Immature natural killer cell (primary cell): ENCODE data around the gene NT5C3B. TPM values are rescaled to one million over a fixed set of nuclear protein-coding genes. Genes with fewer than 3 reads are reported as not detected.
"Not testable (repeated sequence)": the region's sequence is repeated elsewhere in the genome, so short reads cannot be mapped to it uniquely, and the experiment has no call there.

Experiments used
- DNase-seq, 3 donors: peaks; one replicate each; pipeline ENCODE4 v3.0.0; 2022; ENCODE audit warnings: mixed read lengths in 1 of 3
- H3K27ac Mint-ChIP-seq, 6 donors: one replicate each; pipeline ENCODE4 v1.8.0; 2020; ENCODE audit warnings: mixed read lengths in 6 of 6, mild to moderate bottlenecking in 5 of 6, inconsistent platforms in 4 of 6, moderate library complexity in 3 of 6
- H3K27me3 Mint-ChIP-seq, 3 donors: one replicate each; pipeline ENCODE4 v1.8.0; 2020 to 2021; ENCODE audit warnings: low read depth in 3 of 3, mild to moderate bottlenecking in 3 of 3, mixed read lengths in 3 of 3, moderate library complexity in 3 of 3, inconsistent platforms in 1 of 3
- H3K36me3 Mint-ChIP-seq, 3 donors: one replicate each; pipeline ENCODE4 v1.8.0; 2020; ENCODE audit warnings: mixed read lengths in 3 of 3, inconsistent platforms in 2 of 3, mild to moderate bottlenecking in 2 of 3
- H3K4me1 Mint-ChIP-seq, 2 donors: one replicate each; pipeline ENCODE4 v1.8.0; 2020; ENCODE audit warnings: inconsistent platforms in 2 of 2, mild to moderate bottlenecking in 2 of 2, mixed read lengths in 2 of 2, moderate library complexity in 1 of 2
- H3K4me3 Mint-ChIP-seq, 5 donors: one replicate each; pipeline ENCODE4 v1.8.0; 2020; ENCODE audit warnings: mild to moderate bottlenecking in 5 of 5, mixed read lengths in 5 of 5, inconsistent platforms in 3 of 5, moderate library complexity in 3 of 5
- H3K9me3 Mint-ChIP-seq, 6 donors: one replicate each; pipeline ENCODE4 v1.8.0; 2020; ENCODE audit warnings: mild to moderate bottlenecking in 6 of 6, mixed read lengths in 6 of 6, inconsistent platforms in 4 of 6, moderate library complexity in 3 of 6
- polyA plus RNA-seq, 3 donors: library from polyadenylated mRNA; unstranded; fragments of 300-500 nt; fragmentation: Illumina TruSeq; gene quantifications; one replicate each; pipeline ENCODE4 v1.2.3, GENCODE V29; 2021

Gene NT5C3B
- polyA plus RNA-seq = 10 to 100 TPM in 2 of 3 donors, 1 to 10 TPM in 1; 6.4 to 24.6 (median 13.7) TPM

DNA sequence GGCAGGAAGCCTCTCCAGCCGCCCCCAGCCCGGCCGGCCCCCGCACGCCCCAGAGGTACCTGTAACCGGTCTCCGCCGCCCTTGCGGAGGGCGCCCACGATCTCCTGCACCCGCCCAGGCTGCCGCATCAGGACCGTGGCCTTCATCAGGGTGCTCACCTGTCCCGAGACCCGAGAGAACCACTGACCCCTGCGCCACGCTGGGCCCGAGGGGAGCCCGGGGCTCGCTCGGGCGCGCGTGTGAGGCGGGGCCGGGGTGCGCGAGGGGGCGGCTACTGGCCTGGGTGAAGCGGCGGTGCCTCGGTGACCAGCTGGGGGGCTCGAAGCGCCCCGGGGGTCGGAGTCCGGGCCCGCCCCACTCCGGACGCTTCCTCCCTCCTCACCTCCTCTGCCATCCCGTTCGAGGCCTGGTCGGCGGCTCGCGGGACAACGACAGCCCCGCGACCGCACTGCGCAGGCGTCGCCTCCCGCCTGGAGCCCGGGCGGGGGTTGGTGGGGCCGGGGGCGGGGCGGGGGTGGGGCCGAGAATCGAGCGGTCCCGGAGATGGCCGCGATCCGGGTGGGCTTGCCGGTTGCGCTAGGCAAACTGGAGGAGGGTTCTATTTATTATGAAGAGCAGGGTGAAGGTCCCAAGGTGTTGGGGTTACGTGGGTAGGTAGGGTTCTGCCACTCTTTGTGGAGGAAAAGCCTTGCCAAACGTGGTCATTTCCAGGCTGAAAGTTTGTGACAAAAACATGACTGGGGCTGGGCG is at the start of gene NT5C3B:
Gene NT5C3B, minus strand, starts transcription at position 433 of the 750 bp plus-strand sequence. Its CDS starts 39 bp downstream, at position 394.
- Mint-ChIP-seq H3K4me3 (peak within 1 kb of the TSS; percentile 83 to 86 (median 84)), H3K27ac (peak within 1 kb of the TSS in 1 of 6 donors; percentile 56), H3K9me3 (no peaks in the 10 kb centered on the region), H3K27me3 (peaks cover 2 to 4% (median 3%) of the 10 kb centered on the region in 3 donors), H3K36me3 (peaks cover 0 to 4% (median 0%) of the 10 kb centered on the region in 3 donors), H3K4me1 (peaks cover 12 to 19% of the 10 kb centered on the region in 2 donors)
- DNase-seq = peak; percentile 24 to 57 (median 39)

DNA sequence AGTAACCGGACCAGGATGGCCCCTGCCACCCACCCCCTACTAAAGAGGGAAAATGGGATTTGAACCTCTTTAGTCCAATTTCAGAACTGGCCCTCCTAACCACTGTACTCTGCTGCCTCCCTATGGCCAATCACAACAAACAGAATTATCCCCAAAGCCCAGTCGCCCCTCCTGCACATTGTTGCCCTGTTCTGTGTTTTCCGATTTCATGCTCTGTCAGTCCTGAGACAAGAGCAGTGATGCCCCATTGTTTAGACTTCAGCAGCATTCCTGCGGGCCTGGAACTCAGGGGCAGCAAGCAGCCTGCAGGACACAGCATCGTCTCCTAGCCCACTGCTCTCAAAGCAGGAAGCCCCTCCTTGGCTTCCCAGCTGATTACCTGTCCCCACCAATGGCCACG is 49.7 kb upstream of the NT5C3B start:
- Mint-ChIP-seq H3K9me3 (no peaks in the 10 kb centered on the region), H3K36me3 (peaks cover 23 to 43% (median 31%) of the 10 kb centered on the region in 3 donors), H3K4me3 (no peak overlapping the region), H3K27ac (no peak overlapping the region), H3K4me1 (no peaks in the 10 kb centered on the region), H3K27me3 (peaks cover 0 to 3% (median 0%) of the 10 kb centered on the region in 3 donors)
- no peak for DNase-seq

DNA sequence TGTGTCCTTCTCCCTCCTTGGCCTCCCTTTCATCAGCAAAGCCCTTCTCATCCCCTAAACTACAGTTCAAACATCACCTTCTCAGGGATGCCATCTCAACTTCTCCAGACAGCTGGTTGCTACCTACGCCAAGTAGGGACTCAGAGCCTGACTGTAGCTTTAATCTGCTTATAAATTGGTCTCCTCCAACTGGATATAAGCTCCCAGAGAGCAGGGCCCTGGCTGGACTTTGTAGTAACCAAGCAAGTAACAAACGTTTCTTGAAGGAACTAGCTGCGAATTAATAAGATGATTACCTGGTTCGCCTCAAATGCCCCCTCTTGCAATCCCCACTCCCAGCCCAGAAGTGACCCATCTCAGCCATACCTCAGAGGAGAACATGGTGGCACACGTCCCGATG is 46.7 kb upstream of the NT5C3B start:
- Mint-ChIP-seq H3K4me3 (no peak overlapping the region), H3K36me3 (peaks cover 23 to 44% (median 35%) of the 10 kb centered on the region in 3 donors), H3K9me3 (no peaks in the 10 kb centered on the region), H3K4me1 (no peaks in the 10 kb centered on the region), H3K27me3 (peaks cover 0 to 3% (median 0%) of the 10 kb centered on the region in 3 donors), H3K27ac (peak overlapping the region in 4 of 6 donors; percentile 4 to 21 (median 12))
- no peak for DNase-seq

DNA sequence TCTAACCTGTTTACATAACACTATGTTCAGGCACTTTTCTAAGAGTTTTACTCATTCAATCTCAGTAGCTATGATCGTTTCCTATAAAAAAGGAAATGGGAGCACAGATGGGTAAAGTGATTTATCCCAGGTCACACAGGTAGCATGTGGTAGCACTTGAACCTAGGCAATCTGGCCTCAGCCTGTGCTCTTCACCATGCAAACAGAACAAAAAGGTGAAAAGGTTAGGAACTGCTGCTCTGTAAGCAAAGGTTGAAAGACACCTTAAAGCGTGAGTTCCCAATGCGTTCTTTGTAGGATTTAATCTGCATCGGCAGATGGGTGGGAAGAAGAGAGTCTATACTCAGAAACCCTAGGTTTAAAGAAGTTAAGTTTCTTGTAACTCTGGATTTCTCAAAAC is 44.1 kb upstream of the NT5C3B start:
- H3K9me3 Mint-ChIP-seq = no peaks in the 10 kb centered on the region
- H3K4me1 Mint-ChIP-seq = no peaks in the 10 kb centered on the region
- peaks cover 0 to 2% (median 0%) of the 10 kb centered on the region in 3 donors for H3K27me3 Mint-ChIP-seq
- no peak overlapping the region for H3K4me3 Mint-ChIP-seq
- no peak for DNase-seq
- H3K36me3 Mint-ChIP-seq = peaks cover 21 to 42% (median 31%) of the 10 kb centered on the region in 3 donors
- no peak overlapping the region for H3K27ac Mint-ChIP-seq

DNA sequence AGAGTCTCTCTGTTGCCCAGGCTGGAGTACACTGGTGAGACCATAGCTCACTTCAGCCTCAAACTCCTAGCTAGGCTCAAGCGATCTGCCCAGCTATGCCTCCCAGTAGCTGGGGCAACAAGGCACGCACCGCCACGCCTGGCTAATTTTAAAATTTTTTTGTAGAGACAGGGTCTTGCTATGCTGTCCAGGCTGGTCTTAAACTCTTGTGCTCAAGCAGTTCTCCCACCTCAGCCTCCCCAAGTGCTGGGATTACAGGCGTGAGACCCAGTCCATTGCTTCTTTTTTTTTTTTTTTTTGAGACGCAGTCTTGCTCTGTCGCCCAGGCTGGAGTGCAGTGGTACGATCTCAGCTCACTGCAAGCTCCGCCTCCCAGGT is 38.2 kb upstream of the NT5C3B start:
- not testable (repeated sequence) for H3K4me1 Mint-ChIP-seq, H3K27me3 Mint-ChIP-seq, H3K4me3 Mint-ChIP-seq, H3K27ac Mint-ChIP-seq, DNase-seq, H3K9me3 Mint-ChIP-seq
- peaks cover 16 to 42% (median 18%) of the 10 kb centered on the region in 3 donors for H3K36me3 Mint-ChIP-seq

DNA sequence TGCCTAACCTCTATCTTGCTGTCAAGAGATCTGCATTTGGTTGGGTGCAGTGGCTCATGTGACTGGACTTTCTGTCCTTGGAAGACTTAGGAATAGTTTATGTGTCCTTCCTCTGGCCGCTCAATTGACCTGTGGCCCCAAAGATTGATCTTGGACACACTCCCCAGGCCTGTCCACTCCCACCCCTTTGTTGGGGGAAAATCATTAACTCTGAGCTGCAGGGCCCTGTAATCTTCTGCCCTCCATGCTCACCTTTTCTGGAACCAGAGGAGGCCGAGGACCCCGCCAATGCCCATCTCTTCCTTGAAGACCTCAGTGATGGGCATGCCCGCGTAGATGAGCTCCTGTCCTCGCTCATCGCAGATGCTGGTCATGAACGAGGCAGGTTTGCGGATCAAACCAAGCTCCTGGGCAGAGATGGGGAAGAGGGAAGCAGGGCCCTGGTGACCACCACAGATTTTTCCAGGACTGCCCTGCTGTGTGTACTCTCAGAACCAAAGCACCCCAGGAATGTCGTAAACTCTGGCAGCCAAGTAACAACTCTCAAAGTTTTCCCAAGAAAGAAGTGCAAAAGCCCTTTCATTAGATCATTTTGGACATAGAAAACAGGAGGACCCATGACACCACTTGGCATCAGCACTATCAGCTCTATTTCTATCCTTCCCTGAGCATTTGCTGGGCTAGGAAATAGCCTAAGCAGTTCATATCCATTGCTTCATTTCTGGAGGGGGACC is 37.7 kb upstream of the NT5C3B start:
- no peak for DNase-seq
- peaks cover 0 to 2% (median 0%) of the 10 kb centered on the region in 3 donors for H3K27me3 Mint-ChIP-seq
- no peak overlapping the region for H3K27ac Mint-ChIP-seq
- no peak overlapping the region for H3K4me3 Mint-ChIP-seq
- H3K4me1 Mint-ChIP-seq = no peaks in the 10 kb centered on the region
- peaks cover 16 to 46% (median 20%) of the 10 kb centered on the region in 3 donors for H3K36me3 Mint-ChIP-seq
- no peaks in the 10 kb centered on the region for H3K9me3 Mint-ChIP-seq

DNA sequence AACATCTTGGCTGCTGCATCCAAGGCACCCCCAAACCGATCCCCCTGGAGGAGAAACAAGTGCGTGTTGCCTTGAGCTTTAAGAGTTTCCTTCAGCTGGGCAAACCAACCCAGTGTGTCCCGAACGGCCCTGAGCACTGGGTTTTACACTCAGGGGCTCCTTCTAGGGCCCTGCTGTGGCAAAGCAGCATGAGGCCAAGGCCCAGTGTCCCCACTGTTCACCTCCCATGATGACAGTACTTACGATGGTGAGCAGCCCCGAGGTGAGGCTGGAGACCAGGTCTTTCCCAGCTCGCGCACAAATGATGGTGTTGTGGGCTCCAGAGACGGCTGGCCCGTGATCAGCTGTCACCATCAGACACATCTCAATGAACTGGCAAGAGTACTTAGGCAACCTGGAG is 35.8 kb upstream of the NT5C3B start:
- peaks cover 0 to 2% (median 0%) of the 10 kb centered on the region in 3 donors for H3K27me3 Mint-ChIP-seq
- H3K4me1 Mint-ChIP-seq = no peaks in the 10 kb centered on the region
- no peak for DNase-seq
- no peak overlapping the region for H3K4me3 Mint-ChIP-seq
- no peaks in the 10 kb centered on the region for H3K9me3 Mint-ChIP-seq
- peaks cover 8 to 39% (median 16%) of the 10 kb centered on the region in 3 donors for H3K36me3 Mint-ChIP-seq
- H3K27ac Mint-ChIP-seq = peak overlapping the region in 1 of 6 donors; percentile 29

DNA sequence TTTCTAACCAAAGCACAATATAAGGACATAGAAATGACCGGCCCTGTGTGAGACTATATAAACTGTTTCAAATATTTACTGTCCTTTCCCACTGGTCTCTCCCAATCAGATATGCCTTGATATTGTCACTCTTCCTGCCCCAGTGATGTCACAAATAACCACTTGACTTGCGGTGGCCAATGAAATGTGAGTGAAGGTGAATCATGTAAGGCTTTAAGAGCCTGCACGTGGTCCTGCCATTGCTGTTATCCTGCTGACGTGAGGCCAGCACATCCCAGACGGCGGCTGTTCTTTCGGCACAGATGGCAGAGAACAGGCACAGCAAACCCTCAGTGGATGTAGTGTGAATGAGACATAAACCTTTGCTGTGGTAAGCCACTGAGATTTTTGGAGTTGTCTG is 34.6 kb upstream of the NT5C3B start:
- Mint-ChIP-seq H3K9me3 (no peaks in the 10 kb centered on the region), H3K36me3 (peaks cover 7 to 36% (median 16%) of the 10 kb centered on the region in 3 donors), H3K4me1 (peaks cover under 1 to 1% of the 10 kb centered on the region in 2 donors), H3K27ac (peak overlapping the region in 1 of 6 donors; percentile 21), H3K27me3 (peaks cover 0 to 2% (median under 1%) of the 10 kb centered on the region in 3 donors), H3K4me3 (no peak overlapping the region)
- DNase-seq = no peak

DNA sequence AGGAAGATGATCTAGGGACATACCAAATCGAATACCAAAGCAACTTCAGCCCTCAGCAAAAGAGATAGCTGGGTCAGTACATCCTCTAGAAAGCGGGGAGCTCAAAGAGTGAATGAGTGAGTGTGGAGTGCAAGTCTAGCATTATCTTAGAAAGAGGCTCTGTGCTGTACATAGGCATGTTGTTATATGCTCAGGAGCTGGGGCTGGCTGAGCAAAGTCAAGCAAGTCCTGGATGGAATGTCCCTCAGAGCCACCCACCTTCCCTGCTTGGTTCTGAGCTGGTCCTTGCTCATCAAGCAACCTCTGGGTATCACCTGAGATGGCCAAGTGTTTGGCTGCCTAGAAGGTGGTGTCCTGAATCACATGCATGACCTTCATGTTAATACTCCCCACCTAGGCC is 34.1 kb upstream of the NT5C3B start:
- DNase-seq = no peak
- peaks cover 7 to 36% (median 16%) of the 10 kb centered on the region in 3 donors for H3K36me3 Mint-ChIP-seq
- no peaks in the 10 kb centered on the region for H3K9me3 Mint-ChIP-seq
- H3K4me1 Mint-ChIP-seq = peaks cover 3 to 5% of the 10 kb centered on the region in 2 donors
- H3K4me3 Mint-ChIP-seq = no peak overlapping the region
- peak overlapping the region in 1 of 6 donors; percentile 21 for H3K27ac Mint-ChIP-seq
- H3K27me3 Mint-ChIP-seq = peaks cover 2 to 4% (median 2%) of the 10 kb centered on the region in 3 donors

DNA sequence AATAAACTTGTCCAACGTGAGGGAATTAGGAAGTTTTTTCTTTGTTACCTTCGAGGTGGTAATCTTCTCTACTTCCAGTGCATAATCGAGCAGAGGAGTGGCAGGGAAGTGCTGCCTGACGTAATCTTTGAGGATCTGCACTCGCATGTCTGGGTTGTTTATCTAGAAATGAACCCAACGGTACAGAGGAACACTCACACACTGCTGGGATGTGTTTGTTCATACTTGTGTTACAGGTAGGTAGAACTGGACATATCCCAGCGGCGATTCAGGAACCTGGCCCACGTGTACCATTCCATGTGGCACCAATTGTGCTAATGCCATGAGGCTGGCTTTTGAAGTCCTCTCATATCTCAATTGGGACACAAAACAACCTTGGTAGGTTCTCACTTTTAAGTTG is 33.4 kb upstream of the NT5C3B start:
- Mint-ChIP-seq H3K27ac (peak overlapping the region in 1 of 6 donors; percentile 36), H3K36me3 (peaks cover 7 to 36% (median 16%) of the 10 kb centered on the region in 3 donors), H3K9me3 (no peaks in the 10 kb centered on the region)

DNA sequence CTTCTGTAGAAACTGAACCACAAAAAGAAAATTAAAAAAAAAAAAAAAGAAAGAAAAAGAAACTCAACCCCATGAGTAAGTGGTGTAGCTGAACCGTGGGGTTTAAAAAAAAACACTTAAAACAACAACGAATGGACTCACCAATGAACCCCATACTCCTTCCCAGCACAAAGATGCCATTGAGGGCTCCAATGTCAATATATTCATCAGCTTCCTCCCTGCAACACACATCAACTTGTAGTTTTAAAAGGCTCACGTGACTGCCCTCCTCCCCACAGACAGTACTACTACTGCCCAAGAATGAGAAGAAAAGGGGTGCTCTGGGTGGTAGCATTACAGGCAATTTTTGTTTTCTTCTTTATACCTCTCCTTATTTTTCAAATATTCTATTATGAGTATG is 32.5 kb upstream of the NT5C3B start:
- Mint-ChIP-seq H3K9me3 (no peaks in the 10 kb centered on the region), H3K4me1 (peaks cover 3 to 5% of the 10 kb centered on the region in 2 donors), H3K36me3 (peaks cover 7 to 36% (median 16%) of the 10 kb centered on the region in 3 donors), H3K27ac (peak overlapping the region in 2 of 6 donors; percentile 46 to 71), H3K27me3 (peaks cover 2 to 6% (median 2%) of the 10 kb centered on the region in 3 donors), H3K4me3 (peak overlapping the region in 1 of 5 donors; percentile 2)
- no peak for DNase-seq

More for the DNA sequence above, 33.4 kb upstream of the NT5C3B start:
- H3K4me1 Mint-ChIP-seq = peaks cover 3 to 5% of the 10 kb centered on the region in 2 donors
- H3K27me3 Mint-ChIP-seq = peaks cover 2 to 6% (median 2%) of the 10 kb centered on the region in 3 donors
- DNase-seq = no peak
- H3K4me3 Mint-ChIP-seq = no peak overlapping the region

DNA sequence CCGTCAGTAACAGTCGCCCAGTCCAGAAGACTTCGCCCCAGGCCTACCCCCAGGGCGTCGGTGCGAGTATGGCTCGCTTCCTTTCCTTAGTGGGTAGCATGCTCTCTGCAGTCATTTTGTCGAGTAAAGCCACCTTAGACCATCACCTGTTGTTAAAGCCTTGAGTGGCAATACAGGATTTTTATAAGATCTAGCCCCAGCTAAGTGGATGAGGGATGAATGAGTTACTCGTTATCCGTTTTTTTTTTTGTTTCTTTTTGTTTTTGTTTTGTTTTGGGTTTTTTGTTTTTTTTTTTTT is 29.5 kb upstream of the NT5C3B start:
- H3K36me3 Mint-ChIP-seq = peaks cover 0 to 23% (median 10%) of the 10 kb centered on the region in 3 donors
- peaks cover 11 to 20% of the 10 kb centered on the region in 2 donors for H3K4me1 Mint-ChIP-seq
- DNase-seq = no peak
- no peaks in the 10 kb centered on the region for H3K9me3 Mint-ChIP-seq
- peaks cover under 1 to 6% (median 2%) of the 10 kb centered on the region in 3 donors for H3K27me3 Mint-ChIP-seq
- H3K27ac Mint-ChIP-seq = peak overlapping the region in 4 of 6 donors; percentile 84 to 91 (median 86)
- no peak overlapping the region for H3K4me3 Mint-ChIP-seq

DNA sequence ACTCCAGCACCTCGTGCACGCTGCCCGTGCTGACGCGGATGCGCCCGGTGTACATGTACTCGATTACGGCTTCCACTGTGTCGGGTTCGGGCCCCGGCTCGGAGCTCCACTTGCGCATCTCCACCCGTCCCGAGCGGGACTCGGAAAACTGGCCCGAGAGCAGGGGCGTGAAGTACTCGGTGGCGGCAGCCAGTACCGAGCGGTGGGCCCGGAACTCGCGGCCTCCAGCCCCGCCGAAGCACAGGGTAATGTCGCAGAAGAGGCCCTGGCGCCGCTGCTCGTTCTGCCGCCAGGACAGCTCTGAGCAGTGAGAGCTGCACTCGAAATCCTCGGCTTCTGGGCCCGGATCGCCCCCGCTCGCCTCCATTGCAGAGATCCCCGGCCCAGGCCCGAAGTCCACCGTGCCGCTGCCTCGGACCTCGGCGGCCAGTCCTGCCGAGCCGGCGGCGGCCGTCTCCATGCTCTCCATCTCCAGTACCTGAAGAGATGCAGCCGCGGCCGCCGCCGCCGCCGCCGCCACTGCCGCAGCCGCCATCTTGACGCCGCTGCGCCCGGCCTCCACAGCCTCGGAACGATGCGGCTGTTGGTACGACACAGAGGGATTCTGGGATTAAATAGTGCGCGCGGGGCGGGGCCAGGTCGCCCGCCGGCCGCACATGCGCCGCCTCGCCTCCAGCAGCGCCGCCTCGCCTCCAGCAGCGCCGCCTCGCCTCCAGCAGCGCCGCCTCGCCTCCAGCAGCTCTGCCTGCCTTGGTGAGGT is 29.0 kb upstream of the NT5C3B start, which contains the start of gene KLHL11:
Gene KLHL11, minus strand, starts transcription at position 588 of the 760 bp plus-strand sequence. Its CDS starts 53 bp downstream, at position 535.
- Mint-ChIP-seq H3K27me3 (peaks cover 0 to 6% (median 2%) of the 10 kb centered on the region in 3 donors), H3K9me3 (no peaks in the 10 kb centered on the region), H3K27ac (peak within 1 kb of the TSS in 4 of 6 donors; percentile 84 to 91 (median 86)), H3K4me3 (no peak within 1 kb of the TSS), H3K4me1 (peaks cover 16 to 25% of the 10 kb centered on the region in 2 donors), H3K36me3 (peaks cover 0 to 18% (median 9%) of the 10 kb centered on the region in 3 donors)
- DNase-seq = peak; percentile 83 to 86 (median 85)
